GM12892 (cell line): ENCODE measurements around the gene HUS1B.

Experiments used
- POLR2A ChIP-seq: IDR thresholded peaks from 2 replicates; pipeline ENCODE4 v1.6.1; 2011; ENCODE audit warnings: low read depth, low read length, control low read depth
- POLR2AphosphoS5 ChIP-seq: IDR thresholded peaks from 2 replicates; pipeline ENCODE4 v1.6.1; 2011; ENCODE audit warnings: low read depth, low read length, control low read depth
- TAF1 ChIP-seq: IDR thresholded peaks from 2 replicates; pipeline ENCODE4 v1.6.1; 2011; ENCODE audit warnings: low read depth, mild to moderate bottlenecking, control low read depth, low read length, borderline replicate concordance

- TF ChIP-seq POLR2A (no peak), POLR2AphosphoS5 (no peak), TAF1 (no peak)
These were observed 27.0 kb upstream of the HUS1B start for GRCh38 chr6:683742-684440.
